NCI-H1694 treated with DMSO at 0.1 percent for 48 hours (cell line): ENCODE measurements around the gene SYNJ2BP.
A peak's percentile ranks its signal among the peaks of the same experiment; 100 is the strongest.
"Not testable (repeated sequence)": the region's sequence is repeated elsewhere in the genome, so short reads cannot be mapped to it uniquely, and the experiment has no call there.

Source experiments
- DNase-seq: peaks from one replicate; lab custom pipeline; 2025; lab: John Stamatoyannopoulos, UW

Gene SYNJ2BP, protein sequence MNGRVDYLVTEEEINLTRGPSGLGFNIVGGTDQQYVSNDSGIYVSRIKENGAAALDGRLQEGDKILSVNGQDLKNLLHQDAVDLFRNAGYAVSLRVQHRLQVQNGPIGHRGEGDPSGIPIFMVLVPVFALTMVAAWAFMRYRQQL

DNA sequence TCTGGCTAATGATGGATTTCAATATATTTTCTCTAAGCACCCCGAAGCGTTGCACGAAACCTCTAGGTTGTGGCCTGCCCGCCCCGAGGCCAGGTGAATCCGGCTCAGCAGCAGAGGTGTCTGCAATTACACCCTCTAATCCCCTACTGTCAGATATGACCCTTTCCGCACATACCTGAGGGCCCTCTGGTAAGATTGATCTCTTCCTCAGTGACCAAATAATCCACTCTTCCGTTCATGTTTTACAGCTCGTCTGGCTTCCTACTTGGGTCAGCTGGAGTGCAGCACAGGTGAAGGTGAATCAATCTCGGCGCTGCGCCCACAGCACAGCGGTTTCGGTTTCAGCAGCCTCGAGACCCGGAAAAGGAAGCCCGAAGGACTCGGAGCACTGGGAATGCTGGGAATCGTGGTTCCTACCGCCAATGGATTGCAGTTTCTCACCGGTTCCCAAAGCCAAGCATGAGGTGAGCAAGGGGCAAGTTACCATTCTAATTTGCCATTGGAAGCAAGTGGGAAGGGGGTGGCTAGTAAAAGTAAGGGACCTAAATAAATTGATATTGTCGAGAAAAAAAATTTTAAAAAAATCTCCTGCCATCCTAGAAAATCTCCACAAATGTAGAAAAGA lies at the start of gene SYNJ2BP:
TSS of gene SYNJ2BP (minus strand) at position 366 of the 625 bp plus-strand sequence. CDS start at position 239, 127 bp downstream.
- DNase-seq: peak; percentile 79

DNA sequence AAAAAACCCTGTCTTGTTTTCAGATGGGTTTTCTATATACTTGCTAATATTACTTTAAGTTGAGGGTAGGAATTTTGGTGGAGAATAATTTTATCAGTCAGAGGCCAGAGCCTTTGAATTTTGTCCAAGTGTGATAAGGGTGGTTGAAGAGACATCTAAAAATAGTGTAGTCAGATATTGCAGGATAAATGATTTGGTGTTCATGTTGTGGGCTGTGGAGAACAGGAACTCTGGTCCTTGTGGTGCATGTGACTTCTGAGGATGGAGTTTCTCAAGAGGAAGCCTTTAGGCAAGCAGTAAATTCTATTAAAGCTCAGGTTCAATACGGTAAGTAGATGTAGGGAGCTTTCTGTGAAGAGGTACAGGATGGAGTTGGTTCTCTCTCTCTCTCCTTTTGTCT lies 37.8 kb upstream of the SYNJ2BP start:
- no peak for DNase-seq

DNA sequence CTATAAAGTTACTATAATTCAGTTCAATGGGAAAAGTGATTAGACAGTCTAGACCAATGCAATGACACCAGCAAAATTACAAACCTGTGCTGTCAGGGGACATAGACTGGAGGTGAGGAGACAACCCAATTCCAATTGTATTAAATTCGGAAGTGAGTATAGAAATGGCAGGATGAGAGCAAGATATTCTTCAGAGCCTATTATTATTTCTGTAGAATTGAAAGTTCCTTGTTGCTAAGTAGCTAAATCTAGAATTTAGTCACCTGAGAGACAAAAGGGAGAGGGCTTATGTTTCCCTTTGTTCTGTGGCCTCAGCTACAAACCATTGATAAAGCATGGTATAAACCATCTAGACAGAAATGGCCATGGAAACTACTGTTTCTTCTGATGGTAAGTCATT lies 35.0 kb upstream of the SYNJ2BP start, which contains the start of gene ADAM21:
TSS of gene ADAM21 (plus strand) at position 301 of the 400 bp plus-strand sequence. CDS start 5,326 bp downstream, outside the sequence.
- no peak for DNase-seq

DNA sequence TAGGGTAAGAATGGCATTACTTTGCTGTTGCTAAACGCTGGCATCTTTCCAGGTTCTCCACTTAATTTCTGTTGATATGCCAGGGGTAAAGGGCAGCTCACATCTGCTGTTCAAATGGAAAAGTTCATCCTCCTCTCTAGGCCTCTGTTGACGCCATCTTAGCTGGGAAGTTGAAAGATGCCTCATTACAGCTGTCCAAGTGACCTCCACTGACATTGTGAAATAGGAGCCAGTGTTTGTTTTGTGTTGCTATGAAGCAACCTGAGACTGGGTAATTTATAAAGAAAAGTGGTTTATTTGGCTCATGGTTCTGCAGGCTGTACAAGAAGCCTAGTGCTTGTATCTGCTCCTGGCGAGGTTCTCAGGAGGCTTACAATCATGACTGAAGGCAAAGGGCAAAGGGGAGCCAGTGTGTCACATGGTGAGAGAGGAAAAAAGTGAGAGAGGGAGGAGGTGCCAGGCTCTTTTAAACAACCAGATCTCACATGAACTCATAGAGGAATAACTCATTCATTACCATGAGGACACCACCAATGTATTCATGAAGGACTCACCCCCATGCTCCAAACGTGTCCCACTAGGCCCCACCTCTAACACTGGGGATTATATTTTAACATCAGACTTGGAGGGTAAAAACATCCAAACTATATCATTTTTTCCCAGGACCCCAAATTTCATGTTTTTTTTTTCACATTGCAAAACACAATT lies 31.9 kb upstream of the SYNJ2BP start:
- DNase-seq: no peak

DNA sequence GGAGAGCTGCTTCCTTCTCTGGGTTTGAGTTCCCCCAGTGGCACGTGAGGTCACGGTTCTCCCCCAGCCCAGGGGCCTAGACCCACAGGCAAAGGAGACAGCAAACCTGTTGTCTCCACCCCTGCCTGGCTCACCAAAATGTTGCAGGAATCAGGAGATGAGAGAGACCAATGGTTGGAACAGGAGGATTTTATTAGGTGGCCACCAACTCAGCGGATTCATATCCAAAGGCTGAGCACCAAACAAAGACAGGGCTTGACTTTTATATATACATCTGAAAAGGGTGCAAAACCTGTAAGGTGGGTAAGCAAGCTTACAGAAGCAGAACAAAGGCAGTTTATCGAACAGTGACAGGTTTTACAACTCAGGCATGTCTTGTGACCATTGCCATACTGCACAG lies 25.9 kb upstream of the SYNJ2BP start:
- DNase-seq: no peak

DNA sequence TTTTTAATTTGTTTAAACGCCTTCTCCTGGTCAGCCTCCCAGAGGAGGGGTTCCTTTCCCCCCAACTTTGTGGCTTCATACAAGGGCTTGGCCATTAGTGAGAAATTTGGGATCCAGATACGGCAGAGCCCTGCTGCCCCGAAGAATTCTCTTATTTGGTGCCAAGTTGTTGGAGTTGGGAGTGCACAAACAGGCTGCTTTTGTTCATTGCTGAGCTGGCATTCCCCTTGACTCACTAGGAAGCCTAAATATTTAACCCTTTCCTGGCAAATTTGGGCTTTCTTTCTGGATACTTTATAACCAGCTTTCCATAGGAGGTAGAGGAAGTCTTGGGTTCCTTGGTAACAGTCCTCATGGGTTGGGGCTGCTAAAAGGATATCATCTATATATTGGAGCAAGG lies 24.8 kb upstream of the SYNJ2BP start:
- no peak for DNase-seq

DNA sequence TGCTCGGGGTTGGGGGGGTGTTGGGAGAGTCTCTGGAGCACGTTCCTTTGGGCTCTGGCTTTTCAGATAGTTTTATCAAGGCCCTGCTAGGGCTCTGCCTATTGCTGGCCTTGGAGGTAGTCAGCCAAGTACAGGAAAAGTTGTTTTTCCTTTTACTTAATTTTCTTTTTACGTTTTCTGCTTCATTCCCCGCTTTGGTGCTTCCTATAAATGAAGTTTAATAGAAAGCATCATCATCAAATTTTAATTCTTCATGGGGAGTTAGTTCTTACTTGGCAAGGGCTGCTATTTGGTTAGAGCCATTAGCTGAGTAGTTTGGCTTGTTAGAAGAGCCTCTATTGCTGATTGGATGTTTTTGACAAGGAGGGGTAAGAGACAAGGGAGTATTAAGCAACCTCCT lies 20.0 kb upstream of the SYNJ2BP start:
- no peak for DNase-seq

DNA sequence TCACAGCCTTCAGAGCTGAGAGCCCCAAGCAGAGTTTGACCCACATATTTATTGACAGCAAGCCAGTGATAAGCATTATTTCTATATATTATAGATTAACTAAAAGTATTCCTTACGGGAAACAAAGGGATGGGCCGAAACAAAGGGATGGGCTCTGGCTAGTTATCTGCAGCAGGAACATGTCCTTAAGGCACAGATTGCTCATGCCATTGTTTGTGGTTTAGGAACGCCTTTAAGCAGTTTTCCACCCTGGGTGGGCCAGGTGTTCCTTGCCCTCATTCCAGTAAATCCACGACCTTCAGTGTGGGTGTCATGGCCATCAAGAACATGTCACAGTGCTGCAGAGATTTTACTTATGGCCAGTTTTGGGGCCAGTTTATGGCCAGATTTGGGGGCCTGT lies 9.7 kb upstream of the SYNJ2BP start:
- DNase-seq: not testable (repeated sequence)

DNA sequence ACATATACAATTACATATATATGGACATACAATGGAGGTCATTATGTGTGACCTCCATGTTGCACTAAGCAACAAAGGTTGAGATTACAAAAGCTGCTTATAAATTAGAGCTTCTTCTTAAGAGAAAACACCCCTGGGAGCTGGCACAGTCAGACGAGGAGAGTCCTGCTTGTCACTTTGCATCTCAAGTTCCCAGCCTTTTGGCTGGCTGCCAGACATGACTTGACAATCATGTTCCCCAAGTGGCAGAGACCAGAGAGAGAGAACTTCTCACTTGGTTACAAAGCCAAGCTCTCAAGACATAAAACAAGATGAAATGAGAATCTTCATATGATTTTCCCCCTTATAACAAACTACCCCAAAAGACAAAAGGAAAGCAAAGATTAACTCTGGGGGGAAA lies 8.5 kb upstream of the SYNJ2BP start:
- no peak for DNase-seq

DNA sequence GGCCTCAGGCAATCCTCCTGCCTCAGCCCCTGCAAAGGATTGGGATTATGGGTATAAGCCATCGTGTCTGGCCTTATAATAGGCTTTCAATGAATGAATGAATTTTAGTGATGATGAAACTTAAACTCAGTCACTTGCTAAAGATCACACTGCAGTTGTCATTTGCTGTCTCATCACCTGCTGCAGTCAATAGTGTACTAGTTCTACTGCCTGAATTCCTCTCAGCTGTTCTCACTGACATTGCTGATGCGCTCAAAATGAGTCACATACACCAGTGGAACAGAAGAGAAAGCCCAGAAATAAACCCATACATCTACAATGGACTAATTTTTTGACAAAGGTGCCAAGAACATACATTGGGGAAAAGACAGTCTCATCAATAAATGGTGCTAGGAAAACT lies 5.6 kb upstream of the SYNJ2BP start:
- DNase-seq: no peak

DNA sequence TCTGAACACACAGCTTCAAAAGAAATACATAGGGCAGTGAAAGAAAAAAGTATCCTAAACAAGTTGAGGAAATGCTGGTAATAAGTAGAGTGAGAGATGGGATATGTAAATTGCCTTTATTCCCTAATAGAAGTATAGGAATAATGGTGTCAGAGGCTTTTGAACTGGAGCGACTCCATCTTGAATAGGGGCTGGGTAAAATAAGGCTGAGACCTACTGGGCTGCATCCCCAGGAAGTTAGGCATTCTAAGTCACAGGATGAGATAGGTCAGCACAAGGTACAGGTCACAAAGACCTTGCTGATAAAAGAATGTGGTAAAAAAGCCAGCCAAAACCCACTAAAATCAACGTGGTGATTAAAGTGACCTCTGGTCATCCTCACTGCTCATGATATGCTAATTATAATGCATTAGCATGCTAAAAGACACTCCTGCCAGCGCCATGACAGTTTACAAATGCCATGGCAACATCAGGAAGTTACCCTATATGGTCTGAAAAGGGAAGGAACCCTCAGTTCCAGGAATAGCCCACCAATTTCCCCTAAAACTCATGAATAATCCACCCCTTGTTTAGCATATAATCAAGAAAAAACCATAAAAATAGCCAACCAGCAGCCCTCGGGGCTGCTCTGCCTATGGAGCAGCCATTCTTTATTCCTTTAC lies 2.5 kb upstream of the SYNJ2BP start:
- DNase-seq: not testable (repeated sequence)

DNA sequence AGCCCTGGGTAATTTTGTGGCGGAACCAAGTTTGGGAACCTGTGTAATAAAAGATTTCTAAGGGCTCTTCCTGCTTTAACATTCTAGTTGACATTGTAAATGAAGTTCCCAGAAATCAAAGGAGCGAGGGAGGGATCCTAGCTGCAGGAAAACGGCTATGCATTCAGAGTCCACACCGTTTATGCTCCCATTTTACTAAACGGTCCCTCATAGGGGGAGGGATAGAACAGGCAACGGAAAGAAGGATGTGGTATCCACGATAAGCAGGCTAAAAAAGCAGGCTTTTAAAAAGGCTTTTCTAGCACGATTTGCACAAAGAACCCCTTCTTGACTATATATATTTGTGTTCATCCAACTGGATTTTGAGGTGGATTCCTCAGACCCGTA lies 559 bp downstream of the SYNJ2BP start:
- DNase-seq: peak; percentile 38

DNA sequence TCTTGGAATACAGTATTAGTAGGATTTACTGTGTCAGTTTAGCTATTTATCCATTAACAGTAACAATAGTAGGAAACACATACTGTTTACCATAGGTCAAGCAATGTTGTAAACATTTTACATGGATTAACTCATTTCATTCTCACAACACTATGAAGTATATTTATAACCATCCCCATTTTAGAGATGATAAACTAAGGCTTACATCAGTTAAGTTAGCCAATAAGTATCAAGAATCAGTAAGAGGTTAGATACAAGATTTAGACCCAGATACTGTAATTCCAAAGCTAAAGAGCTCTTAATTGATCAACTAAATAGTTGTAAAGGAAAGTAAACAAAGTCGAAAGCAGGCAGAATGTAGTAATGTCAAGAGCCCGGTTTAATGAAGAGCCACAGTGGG lies 1.1 kb downstream of the SYNJ2BP start:
- DNase-seq: no peak

DNA sequence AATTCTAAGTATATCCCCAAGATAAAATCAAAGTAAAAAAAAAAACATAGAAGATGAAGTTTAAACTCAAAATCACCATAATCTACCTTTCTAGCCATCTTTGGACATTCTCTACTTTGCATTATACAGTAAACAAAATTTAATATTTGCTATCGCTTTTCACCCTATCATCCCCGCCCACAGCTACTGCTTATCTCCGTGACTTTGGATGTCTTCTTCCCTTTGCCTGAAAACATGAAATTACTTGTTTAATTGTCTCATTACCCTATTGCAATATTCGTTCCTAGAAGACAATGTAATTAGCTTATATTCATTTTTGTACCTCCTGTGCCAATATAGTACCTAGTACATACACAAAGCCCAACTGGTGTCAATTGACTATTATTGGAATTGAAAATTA lies 9.3 kb downstream of the SYNJ2BP start:
- DNase-seq: no peak

DNA sequence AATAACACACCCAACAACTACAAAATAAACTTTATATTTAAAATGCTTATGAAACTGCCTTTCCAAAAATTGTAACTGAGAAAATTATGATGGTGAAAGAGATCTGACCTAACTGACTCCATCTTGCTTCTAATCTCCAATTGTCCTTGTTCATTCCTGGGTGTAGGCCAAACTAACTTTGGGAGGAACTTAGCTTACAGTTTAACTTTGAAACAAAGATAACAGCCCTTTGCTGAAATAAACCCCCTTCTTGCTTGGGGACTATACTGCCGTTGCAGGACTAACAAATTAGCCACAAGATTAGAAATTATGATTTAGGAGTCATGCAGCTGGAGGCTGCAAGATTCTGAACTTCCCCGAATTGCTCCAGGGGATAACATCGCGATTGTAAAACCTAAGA lies 10.7 kb downstream of the SYNJ2BP start:
- not testable (repeated sequence) for DNase-seq

DNA sequence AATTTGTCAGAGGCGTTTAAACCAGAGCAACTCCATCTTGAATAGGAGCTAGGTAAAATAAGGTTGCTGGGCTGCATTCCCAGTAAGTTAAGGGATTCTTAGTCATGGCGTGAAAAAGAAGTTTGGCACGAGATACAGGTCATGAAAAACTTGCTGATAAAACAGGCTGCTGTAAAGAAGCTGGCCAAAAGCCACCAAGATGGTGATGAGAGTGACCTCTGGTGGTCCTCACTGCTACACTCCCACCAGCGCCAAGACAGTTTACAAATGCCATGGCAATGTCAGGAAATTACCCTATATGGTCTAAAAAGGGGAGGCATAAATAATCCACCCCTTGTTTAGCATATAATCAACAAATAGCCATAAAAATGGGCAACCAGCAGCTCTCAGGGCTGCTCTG lies 13.6 kb downstream of the SYNJ2BP start:
- DNase-seq: not testable (repeated sequence)

DNA sequence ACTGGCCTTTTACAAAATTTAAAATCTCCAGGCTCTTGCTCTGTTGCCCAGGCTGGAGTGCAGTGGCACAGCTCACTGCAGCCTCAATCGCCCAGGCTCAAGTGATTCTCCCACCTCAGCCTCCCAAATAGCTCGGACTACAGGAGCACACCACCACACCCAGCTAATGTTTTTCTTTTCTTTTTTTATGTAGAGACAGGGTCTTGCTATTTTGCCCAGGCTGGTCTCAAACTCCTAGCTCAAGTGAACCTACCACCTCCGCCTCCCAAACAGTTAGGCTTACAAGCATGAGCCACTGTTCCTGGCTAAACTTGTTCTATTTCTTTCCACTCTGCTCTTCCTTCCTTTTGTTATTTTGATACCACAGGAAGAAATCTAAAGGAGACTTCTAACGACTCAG lies 15.2 kb downstream of the SYNJ2BP start:
- no peak for DNase-seq

DNA sequence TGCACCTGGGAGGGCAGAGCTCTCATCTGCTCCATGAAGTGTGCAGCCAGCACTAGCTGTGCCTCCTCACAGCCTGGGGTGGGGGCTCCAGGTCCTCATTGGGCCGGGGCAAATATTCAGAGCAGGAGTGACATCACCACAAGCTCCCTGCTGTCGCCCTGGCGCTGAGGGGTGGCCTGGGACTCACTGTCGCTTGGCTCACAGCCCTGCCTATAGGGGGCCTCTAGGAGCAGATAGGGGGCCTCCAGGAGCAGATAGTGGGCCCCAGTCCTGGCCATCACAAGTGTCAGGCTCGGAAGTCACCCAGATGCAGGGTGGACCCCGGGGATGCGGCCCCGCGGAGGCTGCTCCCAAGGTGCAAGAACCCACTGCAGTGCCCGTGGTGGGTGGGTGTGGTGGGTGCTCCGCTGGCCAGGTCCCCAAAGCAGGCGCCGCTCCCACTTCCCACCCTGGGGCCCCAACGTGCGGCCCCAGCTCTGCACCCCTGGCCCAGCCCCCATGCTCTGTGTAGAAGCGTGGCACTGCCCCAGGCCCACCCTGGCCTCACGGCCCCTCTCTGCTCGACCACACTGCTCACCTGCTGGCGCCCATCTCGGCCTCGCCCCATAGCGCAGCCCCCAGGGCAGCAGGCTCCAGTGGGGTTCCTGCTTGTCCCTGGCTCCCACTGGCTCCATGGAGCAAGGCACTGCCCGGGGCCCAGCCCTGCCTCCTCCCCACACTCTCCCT lies 18.0 kb downstream of the SYNJ2BP start:
- DNase-seq: no peak

DNA sequence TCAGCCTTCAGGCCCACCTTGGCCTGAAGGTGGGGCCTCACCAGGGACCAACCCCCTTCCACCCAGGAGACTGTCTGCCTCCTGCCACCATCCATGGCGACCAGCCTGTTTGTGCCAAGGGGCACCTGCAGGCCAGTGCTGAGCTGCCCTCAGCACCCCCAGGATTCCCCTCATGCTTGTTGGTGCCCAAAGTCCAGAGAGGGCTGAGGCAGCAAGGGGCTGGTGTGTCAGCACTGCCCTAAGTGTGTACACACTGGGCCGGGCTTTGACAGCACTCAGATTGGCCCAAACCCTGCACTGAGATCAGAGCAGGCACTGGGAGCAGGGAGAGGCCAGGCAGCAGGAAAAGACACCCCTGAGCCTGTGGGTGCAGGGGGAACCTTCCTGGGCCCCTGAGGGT lies 18.6 kb downstream of the SYNJ2BP start:
- DNase-seq: no peak

DNA sequence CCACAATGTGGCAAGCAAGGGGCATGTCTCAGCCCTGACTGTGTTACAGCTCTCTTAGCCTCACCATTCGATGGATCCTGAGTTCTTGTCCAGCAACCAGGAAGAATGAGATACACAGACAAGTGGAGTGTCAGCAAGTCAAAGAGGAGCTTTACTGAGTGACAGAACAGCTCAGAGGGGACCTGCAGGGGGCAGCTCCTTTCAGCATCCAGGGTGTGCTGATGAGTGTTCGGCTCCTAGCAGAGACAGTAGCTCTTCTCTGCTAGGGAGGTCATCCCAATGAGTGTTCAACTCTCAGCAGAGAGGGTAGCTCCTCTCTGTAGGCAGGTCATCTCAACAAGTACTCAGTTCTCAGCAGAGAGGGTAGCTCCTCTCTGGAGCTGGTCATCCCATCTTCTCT lies 19.1 kb downstream of the SYNJ2BP start:
- DNase-seq: no peak

DNA sequence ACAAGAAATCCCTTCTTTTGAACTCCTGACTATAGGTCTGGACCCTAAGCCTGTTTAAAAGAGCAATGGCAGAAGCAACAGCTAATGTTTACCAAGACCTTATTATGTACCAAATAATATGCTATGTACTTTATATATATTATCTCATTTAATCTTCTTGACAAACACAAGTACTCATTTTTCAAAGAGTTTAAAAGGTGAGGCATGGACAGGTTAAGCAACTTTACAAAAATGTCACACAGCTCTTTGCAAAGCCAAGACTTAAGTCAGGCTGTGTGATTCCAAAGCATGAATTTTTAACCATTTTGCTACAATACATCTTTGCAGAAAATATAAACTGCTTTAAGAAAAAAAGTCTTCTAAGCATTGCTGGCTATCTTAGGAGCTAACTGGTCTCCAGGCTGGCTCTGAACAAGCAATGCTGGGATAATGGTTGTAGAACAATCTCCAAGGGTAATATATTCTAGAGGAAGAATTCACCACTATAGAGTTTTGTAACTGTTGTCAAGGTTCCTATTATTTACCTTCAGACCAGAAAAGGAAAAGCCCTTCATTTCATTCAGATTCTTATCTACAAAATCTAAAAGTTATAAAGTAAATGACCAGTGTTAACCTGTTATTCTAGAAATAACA lies 22.1 kb downstream of the SYNJ2BP start:
- DNase-seq: no peak

DNA sequence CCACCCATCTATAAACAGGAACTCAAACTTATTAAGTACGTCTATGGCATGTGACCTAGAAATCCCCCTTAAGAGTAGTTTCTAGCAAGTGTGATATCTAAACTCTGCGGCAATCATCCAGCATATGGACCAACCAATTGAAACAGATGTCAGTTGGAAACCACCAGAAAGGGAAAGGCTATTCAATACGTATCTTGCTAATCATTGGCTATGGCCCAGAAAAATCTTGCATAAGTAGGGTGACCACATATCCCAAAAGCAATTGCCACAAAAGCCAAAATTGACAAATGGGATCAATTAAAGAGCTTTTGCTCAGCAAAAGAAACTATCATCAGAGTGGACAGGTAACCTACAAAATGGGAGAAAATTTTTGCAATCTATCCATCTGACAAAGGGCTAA lies 24.2 kb downstream of the SYNJ2BP start:
- no peak for DNase-seq
